ENCODE data around the gene GALNT17.

GALNT17 gene

GRCh38 chr7:71486856-71487628 is 355.1 kb downstream of the GALNT17 start:
- no peaks in the 10 kb centered on the region for H3K27me3 ChIP-seq (replicated peaks; ENCODE audit: control insufficient read depth, insufficient read depth, low read length)
- H3K36me3 ChIP-seq (ENCODE audit: control insufficient read depth, insufficient read depth, low read length) = no peaks in the 10 kb centered on the region
- no peak for TF ChIP-seq CTCF (IDR thresholded peaks at IDR 0.05; ENCODE audit: insufficient read depth, low read length, poor library complexity, severe bottlenecking)
- DNase-seq (ENCODE audit: extremely low read depth, insufficient read length) = no peak
- no peak overlapping the region for H3K4me3 ChIP-seq (replicated peaks; ENCODE audit: low read depth, low read length)

DNA sequence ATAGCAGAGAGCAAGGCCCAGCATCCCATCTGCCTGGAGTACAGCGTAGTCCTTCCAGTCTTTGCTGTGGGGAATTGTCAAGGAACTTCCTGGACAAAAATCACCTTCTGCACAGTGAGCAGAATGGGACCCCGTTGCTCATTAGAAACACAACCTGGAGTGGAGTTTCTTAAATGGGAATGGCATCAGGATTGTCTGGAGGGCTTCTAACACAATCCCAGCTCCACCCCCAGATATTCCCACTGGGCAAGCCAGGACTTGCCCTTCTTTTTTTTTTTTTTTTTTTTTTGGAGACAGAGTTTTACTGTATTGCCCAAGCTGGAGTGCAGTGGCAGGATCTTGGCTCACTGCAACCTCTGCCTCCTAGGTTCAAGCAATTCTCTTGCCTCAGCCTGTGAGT is 356.4 kb downstream of the GALNT17 start:
- DNase-seq (ENCODE audit: extremely low read depth, insufficient read length) = no peak
- H3K36me3 ChIP-seq (ENCODE audit: control insufficient read depth, insufficient read depth, low read length) = no peaks in the 10 kb centered on the region
- no peaks in the 10 kb centered on the region for H3K27me3 ChIP-seq (replicated peaks; ENCODE audit: control insufficient read depth, insufficient read depth, low read length)
- no peak overlapping the region for H3K4me3 ChIP-seq (replicated peaks; ENCODE audit: low read depth, low read length)
- TF ChIP-seq CTCF (IDR thresholded peaks at IDR 0.05; ENCODE audit: insufficient read depth, low read length, poor library complexity, severe bottlenecking) = no peak

DNA sequence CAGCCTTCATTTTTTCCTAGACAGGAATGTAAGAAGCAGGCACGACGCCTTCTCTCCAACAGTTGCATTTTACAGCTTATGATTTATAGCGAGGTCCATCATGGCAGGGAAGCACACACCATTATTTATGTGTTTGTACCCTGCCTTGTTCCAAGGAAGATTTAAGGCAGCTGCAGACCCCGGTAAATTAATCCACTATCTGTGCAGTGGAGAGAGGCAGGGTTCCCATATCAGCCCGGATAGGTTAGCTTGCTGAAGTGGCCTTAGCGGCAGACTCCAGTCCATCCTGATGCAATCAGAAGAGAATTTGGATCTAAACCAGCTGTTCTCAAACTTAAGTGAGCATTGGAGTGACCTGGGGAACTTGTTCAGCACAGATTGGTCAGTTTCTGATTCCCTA is 359.4 kb downstream of the GALNT17 start:
- TF ChIP-seq CTCF (IDR thresholded peaks at IDR 0.05; ENCODE audit: insufficient read depth, low read length, poor library complexity, severe bottlenecking) = no peak
- DNase-seq (ENCODE audit: extremely low read depth, insufficient read length) = no peak
- Histone ChIP-seq H3K27me3 (replicated peaks; ENCODE audit: control insufficient read depth, insufficient read depth, low read length) (no peaks in the 10 kb centered on the region), H3K36me3 (ENCODE audit: control insufficient read depth, insufficient read depth, low read length) (no peaks in the 10 kb centered on the region), H3K4me3 (replicated peaks; ENCODE audit: low read depth, low read length) (no peak overlapping the region)

DNA sequence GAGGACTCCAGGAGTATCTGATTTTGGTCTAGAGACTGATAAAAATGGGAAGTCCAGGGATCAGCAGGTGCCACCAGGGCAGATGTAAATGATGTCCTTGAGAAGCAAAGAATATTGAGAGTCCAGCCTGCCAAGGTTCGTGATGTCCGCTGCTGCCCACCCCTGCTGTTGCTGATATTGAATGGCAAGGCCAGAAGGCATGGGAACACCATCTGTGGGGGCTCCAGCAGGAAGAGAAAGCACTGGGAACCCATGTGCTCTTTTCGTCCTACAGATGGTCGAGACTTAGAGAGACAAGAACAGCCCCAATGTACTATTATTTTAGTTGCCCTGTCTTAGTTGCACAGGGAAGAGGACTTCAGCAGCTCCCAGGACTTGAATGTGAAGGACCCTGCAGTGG is 363.9 kb downstream of the GALNT17 start:
- no peaks in the 10 kb centered on the region for H3K36me3 ChIP-seq (ENCODE audit: control insufficient read depth, insufficient read depth, low read length)
- H3K4me3 ChIP-seq (replicated peaks; ENCODE audit: low read depth, low read length) = no peak overlapping the region
- no peak for TF ChIP-seq CTCF (IDR thresholded peaks at IDR 0.05; ENCODE audit: insufficient read depth, low read length, poor library complexity, severe bottlenecking)
- no peak for DNase-seq (ENCODE audit: extremely low read depth, insufficient read length)
- no peaks in the 10 kb centered on the region for H3K27me3 ChIP-seq (replicated peaks; ENCODE audit: control insufficient read depth, insufficient read depth, low read length)

- no peaks in the 10 kb centered on the region for H3K27me3 ChIP-seq (replicated peaks; ENCODE audit: control insufficient read depth, insufficient read depth, low read length)
- H3K36me3 ChIP-seq (ENCODE audit: control insufficient read depth, insufficient read depth, low read length) = no peaks in the 10 kb centered on the region
- no peak for DNase-seq (ENCODE audit: extremely low read depth, insufficient read length)
- no peak for TF ChIP-seq CTCF (IDR thresholded peaks at IDR 0.05; ENCODE audit: insufficient read depth, low read length, poor library complexity, severe bottlenecking)
- no peak overlapping the region for H3K4me3 ChIP-seq (replicated peaks; ENCODE audit: low read depth, low read length)
Measured at GRCh38 chr7:71497256-71497946, 365.5 kb downstream of the GALNT17 start.
